ENCODE data around the gene ATP11A.

The ATP11A gene

DNA sequence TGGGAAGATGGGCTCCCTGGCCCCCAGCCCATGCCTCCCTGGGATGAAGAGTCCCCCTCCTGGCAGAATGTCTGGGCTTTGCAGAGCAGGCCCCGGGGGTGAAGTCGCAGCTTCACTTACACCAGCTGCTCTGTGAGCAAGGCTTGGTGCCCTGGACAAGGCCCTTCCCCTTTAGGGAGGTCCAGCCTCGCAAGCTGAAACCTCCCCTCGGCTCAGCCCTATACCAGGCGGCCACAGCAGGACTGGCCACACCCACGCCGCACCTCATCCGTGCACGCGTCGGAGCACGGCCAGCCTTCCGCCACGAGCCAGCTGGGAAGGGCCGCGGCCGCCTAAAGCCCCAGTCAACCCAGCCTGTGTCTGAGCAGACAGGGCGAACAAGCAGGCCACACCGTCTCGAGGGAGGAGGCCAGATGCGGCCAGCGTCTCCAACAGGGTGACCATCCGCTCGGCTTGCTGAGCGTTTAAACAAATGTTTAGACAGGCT, 196.0 kb downstream of the ATP11A start:
- no peak for DNase-seq

DNA sequence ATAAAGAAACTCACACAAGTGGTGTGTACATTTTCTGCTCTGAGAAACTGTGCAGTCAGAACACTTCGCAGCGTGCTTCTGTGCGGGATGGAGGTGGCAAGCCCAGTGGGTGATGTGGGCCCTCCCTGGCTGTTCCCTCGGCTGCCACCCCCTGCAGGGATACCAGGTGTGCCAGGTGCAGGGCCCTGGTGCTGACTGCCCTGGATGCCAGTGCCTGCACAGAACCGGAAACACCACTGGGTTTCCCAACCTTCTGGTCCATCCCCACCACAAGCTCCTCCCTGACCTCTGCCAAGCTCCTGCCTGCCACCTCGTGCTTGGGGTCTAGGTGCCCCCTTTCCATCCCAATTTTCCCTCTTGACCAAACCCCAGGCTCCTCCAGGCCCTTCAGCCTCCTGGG, 197.3 kb downstream of the ATP11A start:
- DNase-seq = no peak

DNA sequence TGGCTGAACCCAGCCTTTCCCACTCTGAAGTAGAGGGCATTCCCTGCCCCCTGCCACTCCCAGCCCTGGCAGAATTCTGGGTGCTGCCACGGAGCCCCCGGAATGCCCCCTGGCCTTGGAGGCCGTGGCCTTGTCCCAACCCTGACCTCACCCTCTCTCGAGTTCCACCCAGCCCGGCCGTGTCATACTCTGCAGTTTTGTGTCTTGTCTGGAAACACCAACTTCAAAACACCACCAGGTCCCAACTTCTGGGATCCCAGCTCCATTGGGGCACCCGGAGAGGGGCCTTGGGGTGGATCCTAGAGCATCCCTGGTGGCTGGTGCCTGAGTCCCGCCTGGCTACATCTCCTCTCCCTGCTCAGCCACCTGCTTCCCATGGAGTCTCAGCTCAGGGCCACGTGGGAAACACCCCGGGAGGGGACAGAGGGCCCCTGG, 197.7 kb downstream of the ATP11A start:
- DNase-seq = no peak

DNA sequence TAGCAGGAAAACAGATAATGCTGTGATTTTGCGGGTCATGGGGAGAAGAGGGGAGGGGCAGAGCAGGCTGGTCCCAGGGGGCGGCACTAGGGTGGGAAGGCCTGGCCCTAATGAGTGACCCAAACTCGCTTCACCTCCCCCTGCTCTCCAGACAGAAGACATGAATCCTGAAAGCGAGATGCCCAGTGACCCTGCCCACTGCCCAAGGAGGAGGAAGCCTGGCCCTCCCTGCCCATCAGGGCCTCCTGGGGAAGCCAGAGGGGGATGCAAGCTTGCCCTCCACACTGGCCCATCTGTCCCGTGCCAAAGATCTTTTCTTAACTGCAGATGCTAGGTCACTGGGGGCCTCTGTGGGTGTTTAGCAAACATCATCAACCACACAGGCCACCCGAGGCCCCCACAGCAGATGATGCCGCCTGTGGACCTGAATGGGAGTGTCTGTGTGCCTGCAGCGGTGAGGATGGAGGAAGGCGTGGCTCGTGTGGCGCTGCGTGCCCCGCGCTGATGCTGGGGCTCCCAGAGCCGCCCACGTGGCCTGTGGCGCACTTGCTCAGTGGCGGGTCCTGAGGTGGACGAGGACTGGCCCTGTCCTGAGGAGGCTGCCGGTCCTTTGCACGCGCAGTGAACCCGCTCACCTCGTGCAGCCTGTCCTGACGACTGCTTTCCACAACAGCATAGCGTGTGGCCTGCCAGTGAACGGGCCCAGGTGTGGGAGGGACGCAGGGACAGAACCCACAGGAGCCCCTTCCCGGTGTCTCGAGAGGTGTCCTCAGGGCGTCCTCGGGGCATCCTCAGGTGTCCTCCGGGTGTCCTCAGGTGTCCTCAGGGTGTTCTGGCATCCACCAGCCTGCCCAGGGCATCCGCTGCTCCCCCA, 198.6 kb downstream of the ATP11A start:
- no peak for DNase-seq

DNA sequence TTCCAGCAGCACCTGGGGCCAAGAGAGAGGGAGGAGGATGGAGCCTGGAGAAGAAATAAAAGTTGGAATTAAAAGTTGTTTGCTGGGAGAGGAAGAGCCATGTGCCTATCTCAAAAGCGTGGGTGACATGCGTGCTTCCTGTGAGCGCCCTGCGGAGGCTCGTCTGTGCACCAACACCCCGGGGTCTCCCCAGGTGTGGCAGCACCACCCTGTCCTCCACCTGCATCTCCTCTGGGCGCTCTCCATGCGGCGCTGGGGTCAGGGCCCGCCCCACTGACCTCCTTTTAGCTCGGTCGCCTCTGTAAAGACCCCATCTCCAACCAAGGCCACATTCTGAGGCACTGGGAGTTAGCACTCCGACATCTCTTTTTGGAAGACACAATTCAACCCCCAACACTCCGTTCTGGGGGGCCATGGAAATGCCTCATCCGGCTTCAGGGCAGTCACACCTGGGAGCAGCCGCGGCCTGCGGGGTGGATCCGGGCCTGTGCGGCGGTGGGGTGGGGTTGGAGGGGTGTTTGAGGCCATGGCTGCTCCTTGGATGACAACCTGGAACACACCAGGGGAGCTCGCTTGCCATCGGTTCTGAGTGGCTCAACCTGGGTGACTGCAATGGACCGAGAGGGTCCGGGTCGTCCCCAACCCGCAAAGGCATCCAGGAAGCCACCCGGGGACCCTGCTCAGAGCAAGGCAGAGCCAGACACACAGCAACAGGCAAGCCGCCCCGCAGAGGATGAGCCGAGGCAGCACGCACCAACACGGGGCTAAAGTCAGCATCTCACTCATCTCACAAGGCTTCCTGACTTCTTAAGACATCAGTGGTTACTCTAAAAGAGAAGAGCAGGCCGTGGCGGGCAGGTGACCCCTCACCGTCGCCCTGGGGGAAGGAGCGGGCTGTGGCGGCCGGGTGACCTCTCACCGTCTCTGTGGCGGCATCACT, 199.8 kb downstream of the ATP11A start:
- DNase-seq = no peak

DNA sequence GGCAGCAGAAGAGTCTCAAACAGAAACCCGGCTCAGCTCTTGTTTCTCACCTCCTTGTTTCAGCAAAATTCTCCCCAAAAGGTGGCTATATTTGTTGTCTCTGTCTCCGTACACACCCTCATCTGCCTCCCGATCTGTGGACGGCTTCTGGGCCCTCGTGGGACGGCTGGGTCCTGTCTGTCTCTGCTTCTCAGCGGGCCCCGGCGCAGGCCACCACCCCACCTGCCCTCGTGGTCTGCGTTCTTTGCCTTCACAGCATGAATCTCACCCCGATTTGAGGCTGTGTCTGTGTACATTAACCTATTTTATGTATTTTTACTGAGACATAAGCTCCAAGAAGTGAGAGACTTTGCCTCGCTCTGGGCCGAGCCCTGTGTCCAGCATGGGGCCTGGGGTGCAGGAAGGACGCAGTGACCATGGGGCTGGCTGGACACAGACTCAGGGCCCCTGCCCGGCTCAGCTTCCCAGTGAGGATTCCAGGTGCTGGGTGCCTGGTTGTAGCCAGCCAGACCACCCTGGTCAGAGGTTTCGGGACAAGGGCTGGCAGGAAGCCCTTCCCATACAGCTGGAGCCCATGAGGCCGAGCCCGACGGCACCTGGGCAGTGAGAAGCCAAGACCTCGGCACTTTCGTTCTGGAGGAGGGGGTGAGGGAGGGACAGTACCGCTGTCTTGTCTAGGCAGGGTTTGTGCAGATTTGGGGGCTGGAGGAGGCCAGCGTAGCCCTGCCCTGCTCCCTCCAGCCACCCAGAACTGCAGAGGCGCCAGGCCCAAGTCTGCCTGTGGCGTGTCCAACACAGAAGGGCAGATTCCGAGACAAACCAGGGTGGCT, 200.7 kb downstream of the ATP11A start:
- DNase-seq = no peak

DNA sequence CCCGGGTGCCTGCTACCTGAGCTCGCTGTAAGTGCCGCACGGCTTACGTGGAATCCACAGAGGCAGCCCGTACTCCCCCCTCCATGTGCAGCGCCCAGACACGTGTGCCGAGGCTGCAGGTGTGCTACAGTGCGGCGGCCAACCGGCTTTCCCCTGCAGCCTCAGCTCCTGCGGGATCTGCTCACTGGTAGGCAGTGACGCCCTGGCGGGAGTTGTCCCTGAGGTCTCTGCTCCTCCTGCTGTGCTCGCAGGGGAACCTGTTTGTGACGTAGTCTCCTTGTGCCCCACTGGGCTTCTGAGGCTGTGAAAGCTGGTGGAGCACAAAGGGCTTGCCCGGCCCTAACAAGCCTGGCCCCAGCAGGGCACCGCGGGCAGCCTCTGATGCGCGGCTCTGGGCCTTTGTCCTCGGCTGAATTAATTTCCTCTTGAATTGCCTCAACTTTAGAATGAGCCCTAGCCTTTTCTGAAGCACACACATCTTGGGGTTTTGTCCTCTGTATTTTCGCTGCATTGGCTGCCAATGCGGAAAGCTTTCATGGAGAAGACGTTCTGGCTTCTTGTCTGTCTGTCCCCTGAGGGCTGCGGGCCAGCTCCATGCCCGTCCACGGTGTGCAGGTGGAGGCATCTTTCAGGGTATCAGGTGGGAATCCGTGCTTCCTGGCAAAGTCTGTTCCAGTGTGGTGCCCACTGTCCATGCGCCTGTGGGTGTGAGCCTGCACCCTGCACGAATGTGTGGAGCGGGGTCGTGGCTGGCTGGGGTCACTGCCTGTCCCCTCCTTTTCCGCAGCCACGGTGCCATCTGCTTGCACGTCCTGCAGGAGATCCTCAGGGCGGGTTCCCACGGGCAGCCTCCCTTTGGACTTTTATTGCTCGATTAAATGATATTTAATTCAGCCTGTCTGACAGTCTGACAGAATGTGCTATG, 201.9 kb downstream of the ATP11A start:
- no peak for DNase-seq

DNA sequence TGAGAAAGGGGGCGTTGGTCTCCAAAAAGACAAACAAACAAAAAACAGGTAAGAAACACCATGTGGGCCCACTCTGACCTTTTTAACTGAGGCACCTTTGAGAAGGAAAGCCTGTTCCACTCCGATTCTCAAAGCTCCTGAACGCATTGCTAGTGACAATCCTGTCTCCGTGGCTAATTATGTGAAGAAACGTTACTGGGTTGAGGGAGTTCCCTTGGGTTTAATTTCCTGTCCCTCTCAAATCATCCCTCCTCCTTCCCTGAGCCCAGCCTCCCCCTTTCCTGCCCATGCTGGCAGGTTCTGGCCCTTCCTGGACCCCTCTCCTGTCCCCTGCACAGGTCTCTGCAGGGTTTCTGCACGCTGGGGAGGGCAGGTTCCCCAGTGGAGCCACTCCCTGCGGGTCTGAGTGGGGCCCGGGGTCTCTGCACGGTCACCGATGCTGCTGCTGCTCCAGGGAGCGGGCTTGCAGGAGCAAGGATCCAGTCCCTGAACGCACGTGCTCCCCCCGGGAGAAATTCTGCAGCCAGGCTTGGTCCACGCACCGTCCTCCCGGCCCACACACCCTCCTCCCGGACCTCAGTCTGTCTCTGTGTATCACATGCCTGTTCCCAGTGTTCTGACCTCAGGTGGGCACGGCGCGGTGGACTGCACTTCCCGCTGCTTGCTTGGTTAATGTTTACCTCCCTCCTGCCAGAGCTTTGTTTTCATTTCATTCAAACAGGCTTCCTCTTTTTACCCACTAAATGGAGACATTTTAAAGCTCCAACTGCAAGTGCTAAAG, 202.8 kb downstream of the ATP11A start:
- DNase-seq = no peak

DNA sequence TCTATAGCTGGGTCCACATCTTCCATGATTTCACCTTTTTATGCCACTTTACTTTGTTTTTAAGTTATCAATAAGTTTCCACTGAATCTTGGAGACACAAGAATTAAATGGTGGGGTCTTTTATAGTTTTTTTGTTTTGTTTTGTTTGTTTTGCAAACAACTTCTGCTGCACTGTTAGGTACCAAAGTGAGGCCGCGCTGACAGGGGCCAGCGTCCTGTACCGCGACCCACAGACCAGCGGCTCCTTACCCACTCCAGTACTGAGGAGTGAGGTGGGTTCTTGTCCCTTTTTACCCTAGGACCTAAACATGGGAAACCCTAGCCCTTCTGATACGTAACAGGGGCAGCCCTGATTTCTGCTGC, 203.3 kb downstream of the ATP11A start:
- no peak for DNase-seq

DNA sequence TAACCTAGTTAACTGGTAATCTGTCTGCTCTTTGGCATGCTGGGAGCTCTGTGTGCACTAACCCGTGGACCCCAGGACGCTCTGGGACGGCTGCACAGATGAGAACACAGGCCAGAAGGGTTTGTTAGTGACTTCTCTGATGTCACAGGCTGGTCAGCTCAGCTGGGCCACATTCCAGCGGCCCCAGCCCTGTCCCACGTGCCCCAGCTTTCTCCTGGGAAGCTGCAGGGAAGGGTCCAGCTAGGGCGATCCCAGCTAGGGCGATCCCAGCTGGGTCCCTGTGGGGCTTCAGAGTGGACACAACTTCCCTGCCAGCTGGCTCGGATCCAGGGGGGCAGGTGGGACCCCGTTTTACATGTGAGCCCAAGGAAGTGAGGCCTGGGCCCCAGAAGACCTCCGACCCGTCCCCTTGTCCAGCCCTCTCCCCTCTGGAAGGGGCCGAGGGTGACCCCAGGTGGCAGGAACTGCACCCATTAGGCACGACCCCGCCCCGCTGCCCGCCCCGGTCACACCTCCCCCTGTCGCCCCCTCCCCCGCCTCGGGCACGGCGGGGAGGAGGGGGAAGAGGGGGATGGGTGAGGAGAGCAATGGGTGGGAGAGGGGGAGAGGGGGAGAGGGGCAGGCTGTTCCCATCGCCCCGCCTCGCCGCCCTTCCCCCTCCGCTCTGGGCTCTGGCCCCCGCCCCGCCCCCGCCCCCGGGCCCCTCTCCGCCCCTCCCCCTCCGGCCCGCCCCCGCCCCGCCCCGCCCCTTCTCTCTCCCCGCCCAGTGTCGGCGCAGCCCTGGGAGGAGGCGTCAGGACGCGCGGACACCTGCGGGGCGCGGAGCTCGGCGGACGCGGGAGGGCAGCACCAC, 204.0 kb downstream of the ATP11A start:
- DNase-seq = peak in 1 of 2 donors; percentile 16

DNA sequence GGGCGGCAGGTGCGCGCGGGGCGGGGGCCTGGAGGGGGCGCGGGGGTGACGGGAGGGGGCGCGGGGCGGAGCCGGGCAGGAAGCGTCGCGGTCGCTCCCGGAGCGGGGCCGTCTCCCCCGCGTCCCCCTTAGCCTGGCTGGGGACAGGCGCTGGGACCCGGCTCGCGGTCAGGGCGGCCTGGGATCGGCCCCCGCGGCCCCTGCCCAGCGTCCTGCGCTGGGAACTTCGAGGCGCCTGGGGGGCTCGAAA, 204.5 kb downstream of the ATP11A start:
- no peak for DNase-seq

DNA sequence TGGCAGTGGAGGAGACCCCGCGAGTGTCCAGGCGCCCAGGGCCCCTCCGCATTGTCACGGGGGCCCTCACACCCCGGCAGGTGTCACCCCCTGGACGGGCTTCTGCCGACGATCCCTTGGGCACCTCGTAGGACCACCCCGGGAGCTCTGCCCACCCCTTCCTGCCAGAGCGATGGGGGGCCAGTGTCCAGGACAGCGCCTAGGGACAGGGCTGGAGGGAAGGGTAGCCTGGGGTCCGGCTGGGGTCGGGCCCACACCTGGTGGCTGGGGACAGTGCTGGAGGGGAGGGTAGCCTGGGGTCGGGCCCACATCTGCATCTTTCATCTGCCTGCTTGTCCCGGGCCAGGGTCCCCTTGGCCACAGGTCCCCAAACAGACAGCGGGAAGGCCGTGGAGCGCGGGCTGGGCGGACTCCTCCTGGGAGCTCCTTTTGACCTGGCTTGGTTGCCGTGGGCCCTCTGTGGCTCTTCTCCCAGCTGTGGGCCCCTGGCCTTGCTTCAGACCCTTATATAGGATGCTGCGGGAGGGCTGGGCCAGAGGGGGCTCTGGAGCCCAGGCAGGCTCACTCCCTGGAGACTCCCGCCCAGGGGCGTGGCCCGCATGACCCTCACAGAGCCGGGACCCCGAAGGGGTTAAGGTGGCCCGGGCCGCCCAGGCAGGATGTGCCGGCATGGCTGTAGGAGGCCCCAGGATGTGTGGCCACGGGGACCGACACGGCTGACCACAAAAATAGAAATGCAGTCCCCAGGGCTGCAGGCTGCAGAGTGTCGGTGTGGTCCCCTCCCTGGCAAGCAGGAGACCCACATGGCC, 205.0 kb downstream of the ATP11A start:
- no peak for DNase-seq

DNA sequence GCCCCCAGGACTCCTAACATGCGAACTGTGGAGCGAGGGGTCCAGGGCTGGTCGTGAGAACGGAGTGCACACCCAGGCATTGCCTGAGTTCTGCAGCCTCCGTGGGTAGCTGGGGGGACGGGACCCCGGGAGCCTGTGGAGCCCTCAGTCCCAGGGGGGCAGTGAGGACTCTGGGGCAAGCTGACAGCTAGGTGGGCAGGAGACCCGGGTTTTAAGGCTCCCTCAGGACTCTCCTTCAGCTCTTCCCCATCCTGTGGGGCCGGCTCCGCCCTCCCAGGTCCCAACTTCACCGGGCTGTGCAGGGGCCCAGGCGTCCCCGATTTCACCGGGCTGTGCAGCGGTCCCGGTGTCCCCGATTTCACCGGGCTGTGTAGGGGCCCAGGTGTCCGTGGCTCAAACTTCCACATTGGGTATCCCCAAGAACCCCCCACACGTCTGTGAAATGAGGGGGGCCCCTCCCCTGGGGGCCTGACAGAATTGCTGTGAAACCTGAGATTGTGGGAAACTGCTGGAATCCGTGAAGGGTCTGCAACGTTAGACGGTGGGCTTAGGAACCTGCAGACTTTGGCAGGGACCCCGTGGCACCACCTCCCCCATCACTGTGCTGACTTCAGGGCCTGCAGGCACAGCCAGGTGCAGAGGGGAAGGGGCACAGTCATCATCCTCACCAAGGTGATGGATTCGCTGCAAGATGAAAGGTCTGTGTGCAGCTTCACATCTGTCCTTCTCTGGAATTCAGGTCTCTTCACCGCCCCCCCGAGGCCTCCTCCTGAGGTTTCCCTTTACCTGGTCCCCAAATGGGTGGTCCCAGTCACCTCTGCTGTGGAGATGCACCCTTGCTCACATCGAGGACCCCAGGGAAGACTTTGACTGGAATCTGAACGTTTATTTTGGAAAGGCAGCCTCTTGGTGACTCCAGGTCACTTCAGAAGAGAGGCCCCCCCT, 206.0 kb downstream of the ATP11A start:
- DNase-seq = no peak

DNA sequence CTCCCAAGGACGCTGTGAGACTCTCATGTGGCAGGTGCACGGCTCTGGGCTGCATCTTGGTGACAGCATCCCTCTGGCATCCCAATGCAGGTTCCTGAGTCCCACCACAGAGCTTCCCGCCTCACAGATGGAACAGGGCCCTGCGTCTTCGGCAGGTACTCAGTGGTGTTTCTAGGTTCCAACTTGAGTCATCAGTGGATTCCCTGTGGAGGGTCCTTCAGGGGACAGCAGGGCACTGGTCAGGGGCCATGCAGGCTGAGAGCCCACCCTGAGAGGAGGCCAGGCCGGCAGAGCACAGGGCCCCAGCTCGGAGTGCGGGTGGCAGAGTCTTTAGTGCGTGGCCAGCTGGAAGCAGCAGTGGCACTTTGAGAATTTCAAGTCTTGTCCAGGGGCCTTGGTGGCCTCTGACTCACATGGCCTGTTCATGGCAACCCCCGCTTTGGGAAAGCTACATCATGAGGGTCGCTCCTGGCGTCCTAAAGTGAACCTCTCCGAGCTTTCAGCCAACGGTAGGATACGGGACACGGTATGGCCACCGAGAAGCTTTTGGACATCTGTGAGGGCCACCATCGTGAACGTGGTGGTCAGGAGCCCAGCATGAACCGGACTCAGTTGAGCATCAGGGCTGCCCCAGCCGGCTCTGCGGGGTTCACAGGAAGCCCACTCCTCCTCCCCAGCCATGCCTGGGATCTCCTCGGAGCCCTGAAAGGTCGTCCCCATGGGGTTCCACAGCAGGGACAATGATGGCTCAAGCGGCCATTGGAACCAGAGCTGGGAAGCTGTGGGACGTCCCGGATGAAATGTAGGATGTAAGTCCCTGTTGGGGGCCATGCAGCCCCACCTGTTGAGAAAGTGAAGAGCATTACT, 207.1 kb downstream of the ATP11A start:
- no peak for DNase-seq

DNA sequence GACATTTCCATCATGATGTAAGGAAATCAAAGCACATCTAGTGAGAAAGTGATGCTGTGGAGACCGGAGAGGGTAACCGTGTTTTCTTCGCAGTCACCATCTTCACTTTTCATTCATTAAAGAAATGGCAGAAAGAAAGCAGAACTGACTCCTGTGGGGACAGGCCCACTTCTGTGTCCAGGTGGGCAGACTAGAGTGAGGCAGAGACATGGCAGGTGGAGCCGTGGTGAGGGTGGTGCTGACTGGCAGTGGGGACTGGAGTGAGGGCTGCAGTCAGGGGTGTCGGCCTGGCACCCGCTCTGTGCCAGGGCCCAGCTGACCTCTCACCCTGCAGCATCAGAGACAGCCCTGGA, 207.7 kb downstream of the ATP11A start:
- no peak for DNase-seq

DNA sequence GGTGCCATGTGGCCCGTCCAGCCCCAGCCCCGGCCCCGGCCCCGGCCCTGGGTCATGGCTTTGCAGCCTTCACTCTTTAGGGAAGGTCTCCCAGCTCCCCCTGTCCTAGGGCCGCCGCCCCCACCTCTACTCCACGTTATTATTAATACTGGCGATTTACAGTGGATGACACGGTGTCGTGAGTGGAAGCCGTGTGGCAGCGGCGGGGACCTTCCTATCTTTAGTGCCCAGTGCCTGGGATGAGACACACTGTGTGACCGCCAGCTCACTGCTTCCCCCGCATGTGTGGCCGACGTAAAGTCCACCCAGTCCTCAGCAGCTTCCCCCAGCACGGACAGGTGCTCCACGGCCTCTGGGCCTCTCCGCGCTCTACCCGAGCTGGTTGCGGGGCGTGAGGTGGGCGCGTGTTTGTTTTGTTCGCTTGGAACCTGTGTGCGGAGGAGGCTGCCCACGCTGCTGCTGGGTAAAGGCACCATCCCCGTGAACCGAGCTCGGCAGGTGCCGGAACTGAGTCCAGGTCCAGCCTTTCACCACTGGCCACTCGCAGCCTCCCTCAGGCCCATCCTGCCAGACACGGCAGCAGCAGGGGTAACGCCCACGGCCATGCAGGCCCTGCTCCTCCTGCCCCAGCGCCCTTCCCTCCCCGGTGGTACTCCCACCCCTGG, 208.2 kb downstream of the ATP11A start:
- no peak for DNase-seq

All from stimulated activated CD4-positive, alpha-beta T cell treated with anti-CD3 and anti-CD28 coated beads, Interleukin-2, amount 100 ng/mL, for 48 hours (primary cell).